GM18507 (cell line): ENCODE data around the gene AASDHPPT.
"Not testable (repeated sequence)": the region's sequence is repeated elsewhere in the genome, so short reads cannot be mapped to it uniquely, and the experiment has no call there.

ENCODE experiments used
- DNase-seq: peaks from one replicate; pipeline ENCODE4 v3.0.0; 2011; ENCODE audit warnings: low read depth; ENCODE audit not compliant: insufficient read length; ENCODE audit errors: extremely low spot score
- FAIRE-seq: peaks from 2 replicates; lab custom pipeline; 2011; peaks lifted over from hg19 to GRCh38; lab: Jason Lieb, UNC

The AASDHPPT gene, protein sequence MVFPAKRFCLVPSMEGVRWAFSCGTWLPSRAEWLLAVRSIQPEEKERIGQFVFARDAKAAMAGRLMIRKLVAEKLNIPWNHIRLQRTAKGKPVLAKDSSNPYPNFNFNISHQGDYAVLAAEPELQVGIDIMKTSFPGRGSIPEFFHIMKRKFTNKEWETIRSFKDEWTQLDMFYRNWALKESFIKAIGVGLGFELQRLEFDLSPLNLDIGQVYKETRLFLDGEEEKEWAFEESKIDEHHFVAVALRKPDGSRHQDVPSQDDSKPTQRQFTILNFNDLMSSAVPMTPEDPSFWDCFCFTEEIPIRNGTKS

DNA sequence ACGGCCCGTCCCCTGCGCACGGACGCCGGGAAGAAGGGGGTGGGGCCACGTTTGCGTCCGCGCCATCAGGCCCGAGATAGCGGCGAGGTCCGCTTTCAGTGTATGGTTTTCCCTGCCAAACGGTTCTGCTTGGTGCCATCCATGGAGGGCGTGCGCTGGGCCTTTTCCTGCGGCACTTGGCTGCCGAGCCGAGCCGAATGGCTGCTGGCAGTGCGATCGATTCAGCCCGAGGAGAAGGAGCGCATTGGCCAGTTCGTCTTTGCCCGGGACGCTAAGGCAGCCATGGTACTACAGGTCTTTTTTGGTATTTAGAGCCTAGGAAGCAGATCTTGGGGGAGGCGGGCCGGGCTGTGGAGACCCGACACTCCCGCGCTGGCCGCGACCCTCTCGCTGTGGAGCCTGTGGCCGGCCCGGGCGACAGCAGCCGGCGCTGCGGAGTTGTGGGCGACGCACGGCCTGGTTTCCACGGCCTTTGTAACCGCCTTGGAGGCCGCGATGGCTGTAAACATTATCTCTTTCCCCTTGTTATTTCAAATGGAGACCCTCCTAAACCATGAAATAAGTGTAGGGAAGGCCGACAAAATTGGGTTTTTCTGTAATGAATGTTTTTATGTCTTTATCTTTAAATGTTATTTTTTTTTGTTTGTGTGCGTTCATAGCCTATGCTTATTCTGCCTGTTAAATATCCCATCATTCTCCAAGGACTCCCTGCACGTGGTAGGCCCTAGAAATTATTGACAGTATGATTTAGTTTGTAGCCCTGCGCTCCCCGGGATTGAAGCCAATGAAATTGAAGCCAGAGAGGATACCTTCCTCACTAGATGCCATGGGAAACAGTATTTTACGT, at the start of gene AASDHPPT:
Gene AASDHPPT, plus strand, starts transcription at position 54 of the 847 bp plus-strand sequence. Its CDS starts 49 bp downstream, at position 103.
- no peak for FAIRE-seq
- DNase-seq: no peak

DNA sequence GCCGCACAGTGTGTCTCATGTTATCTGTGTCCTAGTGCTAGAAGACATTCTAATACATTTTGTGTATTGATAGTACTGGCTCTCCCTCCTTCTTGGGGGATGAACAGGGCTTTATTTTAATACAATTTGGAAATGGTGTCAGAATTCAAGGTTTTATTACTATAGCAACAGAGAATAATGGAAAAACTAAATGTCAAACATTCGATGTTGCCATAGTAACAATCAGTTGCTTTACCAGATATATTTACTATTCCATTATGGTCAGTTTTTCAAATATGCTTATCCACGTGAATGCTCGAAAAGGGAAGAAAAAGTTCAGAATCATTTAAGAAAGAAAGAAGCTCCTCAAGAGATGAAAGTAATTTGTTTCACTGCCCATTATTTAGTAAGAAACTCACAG, 46.9 kb upstream of the AASDHPPT start:
- FAIRE-seq (no peak), DNase-seq (no peak)

DNA sequence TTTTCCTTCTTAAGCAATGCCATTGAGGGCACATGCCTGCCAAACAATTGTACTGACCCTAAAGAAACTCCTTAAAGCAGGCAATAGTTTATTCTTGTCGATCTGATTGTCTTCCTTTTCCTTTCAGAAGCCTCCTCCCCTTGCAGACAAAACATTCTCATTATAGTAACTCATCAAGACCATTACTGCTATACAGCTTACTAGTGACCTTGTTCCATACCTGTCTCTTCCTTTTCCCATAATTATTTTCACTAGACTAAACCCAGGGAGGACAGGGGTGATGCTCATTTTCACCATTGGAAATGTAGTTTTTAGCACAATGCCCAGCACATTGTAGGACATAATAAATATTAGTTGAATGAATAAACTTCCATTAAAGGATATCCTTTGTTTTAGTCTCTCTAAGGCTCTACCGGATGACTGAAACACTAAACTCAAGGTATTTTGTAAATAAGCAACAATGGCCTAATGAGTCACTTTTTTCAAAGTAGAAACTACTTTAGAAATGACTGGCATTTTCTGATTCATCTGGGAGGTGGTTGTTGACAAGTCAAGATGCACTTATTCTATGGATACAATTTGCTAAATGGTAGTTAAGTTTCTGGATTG, 46.2 kb upstream of the AASDHPPT start:
- FAIRE-seq: no peak
- DNase-seq: no peak

DNA sequence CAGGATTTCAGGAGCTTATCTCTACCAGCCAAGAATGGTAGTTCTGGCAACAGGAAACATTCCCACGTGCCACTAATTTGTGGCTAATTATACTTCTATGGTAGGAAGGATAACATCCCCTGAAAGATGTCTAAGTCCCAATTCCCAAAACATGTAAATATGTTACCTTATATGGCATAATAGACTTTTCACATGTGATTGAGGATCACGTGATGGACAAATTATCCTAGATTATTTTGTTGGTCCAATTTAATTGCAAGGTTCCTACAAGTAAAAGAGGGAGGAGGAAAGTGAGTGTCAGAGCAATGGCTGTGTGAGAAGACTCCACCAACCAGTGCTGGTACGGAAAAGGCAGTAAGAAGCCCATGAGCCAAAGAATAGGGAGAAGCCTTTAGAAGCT, 45.5 kb upstream of the AASDHPPT start:
- DNase-seq (no peak), FAIRE-seq (no peak)

DNA sequence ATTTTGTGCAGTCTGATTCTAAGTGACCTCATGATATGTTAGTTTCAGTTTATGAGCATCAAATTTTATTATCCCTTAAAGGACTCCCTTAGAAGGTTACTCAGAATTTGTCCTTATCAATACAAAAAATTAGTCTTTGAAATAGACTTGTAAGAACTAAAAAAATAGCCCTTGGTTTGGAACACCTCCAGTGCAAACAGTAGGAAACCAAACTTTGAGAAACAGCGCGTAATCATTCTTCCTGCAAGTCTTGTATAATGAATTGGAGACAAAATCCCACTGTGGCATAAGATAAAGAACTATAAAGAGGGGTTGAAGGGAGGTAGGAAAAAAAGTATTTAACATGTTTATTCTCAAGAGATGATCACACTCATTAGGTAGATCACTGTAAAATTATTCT, 44.6 kb upstream of the AASDHPPT start:
- DNase-seq: no peak
- FAIRE-seq: no peak

DNA sequence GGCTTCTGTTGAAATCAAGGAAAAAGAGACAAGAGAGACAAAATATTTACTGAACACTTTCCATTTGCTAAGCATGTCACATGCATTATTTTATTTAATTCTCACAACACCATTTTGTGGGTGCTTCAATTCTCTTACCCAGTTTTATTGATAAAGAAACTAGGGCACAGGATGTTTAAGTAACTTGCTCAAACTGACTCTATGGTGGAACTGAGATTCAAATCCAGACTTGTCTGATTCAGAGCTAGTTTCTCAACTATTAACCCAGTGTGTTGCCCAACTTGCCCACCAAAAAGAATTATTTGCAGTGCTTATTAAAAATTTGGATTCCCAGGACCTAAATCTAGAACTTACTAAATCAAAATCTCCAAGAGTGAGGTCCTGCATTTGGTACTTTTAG, 33.9 kb upstream of the AASDHPPT start:
- DNase-seq: no peak
- no peak for FAIRE-seq

DNA sequence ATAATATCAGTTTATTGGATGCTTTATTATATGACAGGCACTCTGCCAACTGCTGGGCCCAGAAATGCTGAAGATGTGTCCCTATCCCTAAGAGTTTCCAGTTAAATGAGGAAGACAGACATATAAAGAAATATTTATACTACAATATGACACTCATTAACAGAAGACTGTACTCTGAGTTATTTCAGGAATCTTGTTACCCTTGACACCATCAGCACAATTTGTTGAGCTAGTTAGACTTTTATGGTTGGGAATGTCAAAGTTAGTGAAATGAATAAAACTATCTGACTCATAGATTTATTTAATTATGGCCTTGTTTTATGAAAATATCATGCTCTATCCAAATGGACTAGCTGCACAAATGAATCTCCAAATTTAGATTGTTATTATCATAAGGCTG, 29.8 kb upstream of the AASDHPPT start:
- no peak for FAIRE-seq
- no peak for DNase-seq

DNA sequence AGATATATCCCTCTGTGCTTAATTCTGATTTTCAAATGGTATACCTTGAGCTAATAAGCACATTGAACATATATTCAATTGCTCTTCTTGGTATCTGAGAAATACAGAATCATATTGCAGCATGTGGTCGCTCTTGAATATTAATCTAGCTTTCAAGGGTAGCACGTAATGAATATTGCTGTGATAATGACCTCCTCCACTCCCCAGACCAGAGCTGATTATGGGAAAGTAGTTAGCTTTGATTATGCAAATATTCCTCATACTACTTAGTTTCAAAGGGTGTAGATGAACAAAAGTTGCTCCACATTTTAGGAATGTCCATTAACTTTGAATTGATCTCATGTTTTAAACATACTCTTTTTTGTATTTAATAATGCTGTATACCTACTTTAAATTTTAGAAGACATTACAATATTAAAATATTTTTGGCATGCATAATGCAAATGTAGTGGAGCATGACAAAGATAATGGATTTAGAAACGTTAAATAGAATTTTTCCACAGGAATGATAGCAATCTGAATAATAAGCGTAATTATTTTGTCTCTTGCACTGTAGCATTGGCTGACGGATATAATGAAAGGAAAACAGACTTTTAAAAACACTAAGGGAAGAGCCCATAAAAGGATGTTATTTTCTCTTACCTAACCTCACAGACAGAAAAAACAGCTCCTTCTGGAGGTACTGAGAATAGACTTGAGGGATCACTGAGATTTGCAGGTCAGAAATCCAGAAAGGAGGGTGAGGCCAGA, 27.6 kb upstream of the AASDHPPT start:
- DNase-seq: no peak
- FAIRE-seq: no peak

DNA sequence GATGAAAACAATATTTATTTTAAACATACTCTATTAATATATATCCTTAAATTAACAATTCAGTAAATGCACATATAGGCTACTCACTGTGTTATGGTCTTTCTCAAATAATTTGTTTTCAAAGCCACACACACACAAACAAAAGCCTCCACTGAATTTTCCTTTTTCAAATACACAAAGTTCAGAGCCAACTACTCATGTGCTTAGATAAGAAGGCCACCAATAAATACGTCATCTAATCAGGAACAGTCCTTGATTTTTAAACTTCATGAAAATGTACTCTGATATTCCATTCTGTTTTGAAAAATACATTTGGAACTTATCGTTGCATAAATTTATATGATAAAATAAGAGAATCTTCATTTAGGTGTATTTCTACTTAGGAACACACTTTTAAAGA, 26.4 kb upstream of the AASDHPPT start:
- DNase-seq: no peak
- no peak for FAIRE-seq

DNA sequence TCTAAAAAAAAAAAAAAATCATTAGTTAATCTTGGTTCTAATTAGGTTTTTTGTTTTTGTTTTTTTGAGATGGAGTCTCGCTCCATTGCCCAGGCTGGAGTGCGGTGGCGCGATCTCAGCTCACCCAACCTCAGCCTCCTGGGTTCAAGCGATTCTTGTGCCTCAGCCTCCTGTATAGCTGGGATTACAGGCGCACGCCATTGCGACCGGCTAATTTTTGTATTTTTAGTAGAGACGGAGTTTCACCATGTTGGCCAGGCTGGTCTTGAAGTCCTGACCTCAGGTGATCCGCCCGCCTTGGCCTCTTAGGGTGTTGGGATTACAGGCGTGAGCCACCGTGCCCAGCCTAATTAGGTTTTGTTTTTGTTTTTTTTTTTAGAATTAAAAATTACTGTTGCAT, 19.1 kb upstream of the AASDHPPT start:
- not testable (repeated sequence) for DNase-seq, FAIRE-seq

DNA sequence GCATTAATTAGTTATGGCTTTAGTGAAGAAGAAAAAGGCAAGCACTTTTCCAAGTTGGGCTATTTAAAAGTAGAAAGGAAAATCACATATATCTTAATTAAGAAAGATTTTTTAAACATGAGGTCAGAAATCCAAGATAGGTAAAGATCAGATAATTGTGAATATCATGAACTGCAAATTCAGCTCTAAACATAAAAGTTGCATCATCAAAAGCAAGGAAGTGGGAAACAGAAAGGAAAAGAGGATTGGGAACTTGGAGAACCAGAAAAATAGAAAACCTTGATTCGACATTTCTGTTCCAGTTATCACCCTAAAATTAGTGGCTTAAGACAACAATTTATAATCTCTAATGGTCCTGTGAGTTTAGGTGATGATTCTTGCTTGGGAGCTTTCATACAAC, 17.8 kb upstream of the AASDHPPT start:
- FAIRE-seq (no peak), DNase-seq (no peak)

DNA sequence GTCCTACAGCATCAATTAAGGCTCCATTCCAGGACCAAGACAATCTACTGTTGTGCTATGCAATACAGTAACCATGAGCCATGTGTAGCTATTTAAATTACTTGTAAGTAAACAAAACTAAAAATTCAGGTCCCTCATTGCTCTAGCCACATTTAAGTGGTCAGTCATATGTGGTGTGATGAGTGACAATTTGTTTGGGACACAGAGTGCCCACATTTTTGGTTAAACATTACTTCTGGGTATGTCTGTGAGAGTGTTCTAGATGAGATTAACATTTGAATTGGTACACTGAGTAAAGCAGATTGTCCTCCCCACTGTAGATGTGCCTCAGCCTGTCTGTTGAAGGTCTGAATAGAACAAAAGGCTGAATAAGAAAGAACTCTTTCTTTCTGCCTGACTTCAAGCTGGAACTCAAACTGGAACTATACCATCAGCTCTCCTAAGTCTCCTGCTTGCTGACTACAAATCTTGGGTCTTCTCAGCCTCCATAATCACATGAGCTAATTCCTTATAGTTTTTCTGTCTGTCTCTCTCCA, 16.1 kb upstream of the AASDHPPT start:
- FAIRE-seq: no peak
- DNase-seq: no peak

DNA sequence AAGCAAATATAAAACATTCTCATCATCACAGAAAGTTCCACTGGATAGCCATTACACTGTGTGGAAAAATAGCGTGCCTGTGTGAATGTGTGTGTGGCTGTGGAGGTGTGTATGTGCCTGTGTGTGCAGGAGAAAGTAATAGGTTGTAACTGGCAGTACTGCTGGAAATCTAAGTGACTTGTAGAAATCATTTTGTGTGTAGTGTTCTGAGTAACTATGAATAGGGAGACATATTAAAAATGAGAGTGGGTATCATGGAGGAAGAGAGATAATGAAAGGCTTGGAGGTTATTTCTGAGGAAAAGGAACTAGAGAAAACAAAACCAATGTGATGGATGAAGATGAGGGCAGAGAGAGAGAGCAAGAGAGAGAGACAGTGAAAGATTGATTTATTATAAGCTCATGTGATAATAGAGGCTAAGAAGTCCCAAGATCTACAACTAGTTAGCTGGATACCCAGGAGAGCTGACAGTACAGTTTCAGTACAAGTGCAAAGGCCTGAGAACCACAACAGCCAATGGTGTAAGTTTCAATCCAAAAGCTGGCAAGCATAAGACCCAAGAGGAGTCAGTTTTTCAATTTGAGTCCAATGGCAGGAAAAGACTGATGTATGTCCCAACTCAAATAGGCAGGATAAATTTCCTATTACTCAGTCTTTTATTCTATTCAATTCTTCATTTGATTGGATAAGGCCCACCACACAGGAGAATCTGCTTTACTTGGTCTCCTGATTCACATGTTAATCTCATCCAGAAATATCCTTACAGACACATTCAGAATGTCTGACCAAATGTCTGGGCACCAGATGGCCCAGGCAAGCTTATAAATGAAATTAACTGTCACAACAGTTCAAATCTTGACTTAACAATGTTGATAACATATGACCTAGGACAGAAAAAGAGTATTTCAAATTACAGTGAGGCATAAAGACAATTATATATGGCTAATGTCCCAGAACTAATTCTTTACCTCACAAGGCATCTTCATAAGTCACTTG, 15.2 kb upstream of the AASDHPPT start:
- FAIRE-seq (no peak), DNase-seq (no peak)

DNA sequence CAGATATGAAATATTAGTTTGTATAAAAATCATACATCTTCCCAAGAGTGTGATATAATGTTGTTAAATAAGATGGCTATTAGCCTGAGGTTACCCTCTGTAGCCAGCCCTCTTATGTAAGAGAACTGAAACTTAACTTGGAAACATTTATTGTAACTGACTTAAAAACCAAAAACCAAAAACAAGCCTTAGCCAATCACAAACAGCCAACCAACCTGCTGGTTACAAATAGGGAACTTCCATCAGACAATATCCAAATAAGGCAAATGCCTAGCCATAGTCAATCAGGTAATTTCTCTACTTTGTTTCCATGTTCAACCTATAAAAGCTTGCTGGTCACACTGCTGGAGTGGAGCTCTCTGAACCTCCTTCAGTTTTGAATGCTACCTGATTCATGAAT, 14.5 kb upstream of the AASDHPPT start:
- no peak for DNase-seq

DNA sequence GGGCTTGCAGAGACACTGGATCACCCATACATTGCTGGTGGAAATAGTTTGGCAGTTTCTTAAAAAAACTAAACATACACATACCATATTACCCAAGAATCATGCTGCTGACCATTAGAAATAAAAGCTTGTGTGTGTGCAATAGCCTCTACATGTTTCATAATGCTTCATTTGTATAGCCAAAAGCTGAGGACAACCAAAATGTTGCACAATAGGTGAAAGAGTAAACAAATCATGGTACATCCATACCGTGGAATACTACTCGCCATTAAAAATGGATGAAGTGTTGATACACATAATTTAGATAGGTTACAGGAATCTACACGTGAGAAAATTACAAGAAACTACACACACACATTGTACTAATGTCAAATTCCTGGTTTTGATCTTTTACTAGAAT, 6.9 kb upstream of the AASDHPPT start:
- DNase-seq (no peak), FAIRE-seq (no peak)

More for the DNA sequence above, 14.5 kb upstream of the AASDHPPT start:
- FAIRE-seq: peak; percentile 52

DNA sequence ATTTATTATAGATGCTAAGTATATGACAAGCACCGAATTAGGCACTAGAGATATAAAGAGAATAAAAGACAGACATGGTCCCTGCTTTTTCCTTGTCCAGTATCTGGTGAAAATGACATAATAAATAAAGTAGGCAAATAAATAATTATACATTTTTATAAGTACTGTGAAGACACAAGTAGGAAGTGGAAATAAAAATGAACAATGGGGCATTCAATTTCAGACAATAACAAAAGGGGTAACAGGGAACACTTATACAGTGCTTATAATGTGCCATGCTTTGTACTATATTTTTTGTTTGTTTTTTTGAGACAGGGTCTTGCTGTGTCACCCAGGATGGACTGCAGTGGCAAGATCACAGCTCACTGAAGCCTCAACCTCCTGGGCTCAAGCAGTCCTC, 4.7 kb upstream of the AASDHPPT start:
- no peak for FAIRE-seq
- no peak for DNase-seq

DNA sequence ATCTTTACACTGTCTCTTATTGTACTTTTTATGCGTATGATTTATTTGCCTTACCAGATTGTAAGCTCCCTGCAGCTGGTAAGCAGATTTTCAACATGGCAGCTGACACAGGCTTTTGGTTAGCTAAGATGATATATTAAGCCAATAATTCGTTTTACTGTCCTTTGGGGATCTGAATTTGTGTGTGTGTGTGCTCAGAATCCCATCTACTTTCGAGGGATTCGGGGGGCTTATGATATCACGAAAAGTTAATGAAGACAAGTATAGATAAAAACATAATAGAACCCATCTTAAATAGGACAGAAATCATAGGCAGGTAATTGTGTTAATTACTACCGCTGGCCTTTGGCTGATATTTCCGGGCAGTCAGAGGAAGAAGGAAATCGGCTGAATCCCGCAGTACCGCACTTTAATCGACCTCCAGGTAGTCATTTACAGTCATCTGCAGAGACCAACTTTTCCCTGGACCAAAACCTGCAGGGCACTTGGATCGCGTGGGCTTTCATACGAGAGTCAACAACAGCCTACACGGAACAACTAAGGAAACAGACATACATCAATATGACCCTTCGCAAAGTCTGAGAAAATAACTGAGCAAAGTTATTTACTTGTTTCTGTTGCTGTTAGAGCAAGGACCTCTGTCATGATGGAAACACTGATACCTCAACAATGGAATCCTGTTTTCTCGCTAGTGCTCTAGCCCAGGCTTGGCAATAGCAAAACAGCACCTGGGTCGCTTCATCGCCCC, 1.1 kb upstream of the AASDHPPT start:
- DNase-seq (no peak), FAIRE-seq (peak; percentile 49)
